HL-60 (cell line): Measurements from ENCODE around the gene YPEL4.

Source experiments
- POLR2AphosphoS5 ChIP-seq: IDR thresholded peaks from 2 replicates; pipeline ENCODE4 v1.6.1; 2012; ENCODE audit warnings: low read depth
- TF ChIP-seq, protein P1 (sequence below): IDR thresholded peaks from one replicate; pipeline ENCODE4 v1.5.1; 2011; ENCODE audit warnings: low read length, control low read depth, inconsistent platforms; ENCODE audit not compliant: insufficient read depth

- TF ChIP-seq, protein P1, sequence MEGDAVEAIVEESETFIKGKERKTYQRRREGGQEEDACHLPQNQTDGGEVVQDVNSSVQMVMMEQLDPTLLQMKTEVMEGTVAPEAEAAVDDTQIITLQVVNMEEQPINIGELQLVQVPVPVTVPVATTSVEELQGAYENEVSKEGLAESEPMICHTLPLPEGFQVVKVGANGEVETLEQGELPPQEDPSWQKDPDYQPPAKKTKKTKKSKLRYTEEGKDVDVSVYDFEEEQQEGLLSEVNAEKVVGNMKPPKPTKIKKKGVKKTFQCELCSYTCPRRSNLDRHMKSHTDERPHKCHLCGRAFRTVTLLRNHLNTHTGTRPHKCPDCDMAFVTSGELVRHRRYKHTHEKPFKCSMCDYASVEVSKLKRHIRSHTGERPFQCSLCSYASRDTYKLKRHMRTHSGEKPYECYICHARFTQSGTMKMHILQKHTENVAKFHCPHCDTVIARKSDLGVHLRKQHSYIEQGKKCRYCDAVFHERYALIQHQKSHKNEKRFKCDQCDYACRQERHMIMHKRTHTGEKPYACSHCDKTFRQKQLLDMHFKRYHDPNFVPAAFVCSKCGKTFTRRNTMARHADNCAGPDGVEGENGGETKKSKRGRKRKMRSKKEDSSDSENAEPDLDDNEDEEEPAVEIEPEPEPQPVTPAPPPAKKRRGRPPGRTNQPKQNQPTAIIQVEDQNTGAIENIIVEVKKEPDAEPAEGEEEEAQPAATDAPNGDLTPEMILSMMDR = no peak
- no peak for TF ChIP-seq POLR2AphosphoS5
These were observed 35.4 kb downstream of the YPEL4 start for GRCh38 chr11:57614234-57614772.
